GM18499 (cell line): ENCODE measurements around the gene ZNF362.
"Not testable (repeated sequence)": the region's sequence is repeated elsewhere in the genome, so short reads cannot be mapped to it uniquely, and the experiment has no call there.

Experiments
- ATAC-seq: cut with Tn5 transposase; IDR thresholded peaks from one replicate; pipeline ENCODE4 v1.9.1; 2021; ENCODE audit warnings: moderate number of reproducible peaks; ENCODE audit not compliant: insufficient read depth, unreplicated experiment

ZNF362 gene

GRCh38 chr1:33256471-33257206, at the start of gene ZNF362:
TSS of gene ZNF362 (plus strand) at chr1:33256492. CDS start at chr1:33270575, 14,083 bp downstream.
- ATAC-seq = no peak

GRCh38 chr1:33211972-33212371, 44.3 kb upstream of the ZNF362 start:
- no peak for ATAC-seq

- ATAC-seq = no peak
Observed at GRCh38 chr1:33219886-33220661, 36.2 kb upstream of the ZNF362 start.

GRCh38 chr1:33220676-33221384, 35.5 kb upstream of the ZNF362 start:
- ATAC-seq = no peak

- no peak for ATAC-seq
Observed at GRCh38 chr1:33221385-33221758, 34.9 kb upstream of the ZNF362 start.

- no peak for ATAC-seq
Observed at GRCh38 chr1:33222381-33222780, 33.9 kb upstream of the ZNF362 start.

- ATAC-seq = no peak
Observed at GRCh38 chr1:33224166-33224707, 32.1 kb upstream of the ZNF362 start.

GRCh38 chr1:33225586-33225985, 30.7 kb upstream of the ZNF362 start:
- ATAC-seq = no peak

- no peak for ATAC-seq
Observed at GRCh38 chr1:33228935-33229487, 27.3 kb upstream of the ZNF362 start.

GRCh38 chr1:33231166-33231565, 25.1 kb upstream of the ZNF362 start:
- no peak for ATAC-seq

GRCh38 chr1:33232716-33233115, 23.6 kb upstream of the ZNF362 start:
- ATAC-seq = no peak

- ATAC-seq = no peak
Observed at GRCh38 chr1:33234131-33234530, 22.2 kb upstream of the ZNF362 start.

GRCh38 chr1:33234588-33234990, 21.7 kb upstream of the ZNF362 start:
- ATAC-seq = no peak

- no peak for ATAC-seq
Observed at GRCh38 chr1:33235521-33235920, 20.8 kb upstream of the ZNF362 start.

- no peak for ATAC-seq
Observed at GRCh38 chr1:33236498-33236897, 19.8 kb upstream of the ZNF362 start.

GRCh38 chr1:33237579-33237978, 18.7 kb upstream of the ZNF362 start:
- no peak for ATAC-seq

- not testable (repeated sequence) for ATAC-seq
Observed at GRCh38 chr1:33238194-33238724, 18.0 kb upstream of the ZNF362 start.

GRCh38 chr1:33239410-33239809, 16.9 kb upstream of the ZNF362 start:
- not testable (repeated sequence) for ATAC-seq

GRCh38 chr1:33241866-33242265, 14.4 kb upstream of the ZNF362 start:
- ATAC-seq = no peak

GRCh38 chr1:33242652-33243051, 13.6 kb upstream of the ZNF362 start:
- ATAC-seq = no peak
